A549 (cell line): Measurements from ENCODE around the gene SRPK1. TPM values are rescaled to one million over a fixed set of nuclear protein-coding genes. Genes with fewer than 3 reads are reported as not detected.

Experiments
- ATAC-seq, 2 experiments: fragments of 200-7000 bp in 1 of 2; fragments of >200 bp in 1 of 2; cut with Nextera tagmentation in 1 of 2; cut with Tn5 transposase in 1 of 2; 3 replicates each; pipeline versions ENCODE4 v1.8.0 to v1.9.1; 2018 to 2020; ENCODE audit warnings: mild to moderate bottlenecking in 1 of 2, moderate library complexity in 1 of 2
- CTCF ChIA-PET: fragments of 300-600 bp; sonication (Branson Sonifier 250); formaldehyde crosslinking; extraction: SDS; loops from one replicate; lab custom pipeline; 2021; ENCODE audit warnings: antibody characterized with exemption, inconsistent platforms; lab: Yijun Ruan, JAX
- POLR2A ChIA-PET: fragments of 350-600 bp; formaldehyde crosslinking; extraction: SDS; loops from one replicate; lab custom pipeline; 2021; ENCODE audit warnings: antibody characterized with exemption, inconsistent platforms; lab: Yijun Ruan, JAX
- DNase-seq, 2 experiments: peaks; one replicate each; pipeline versions ENCODE4 v3.0.0 to v3.0.0-alpha.2; 2011 to 2016; ENCODE audit warnings: low read depth in 1 of 2, low spot score in 1 of 2
- FAIRE-seq: peaks from 2 replicates; lab custom pipeline; 2011; peaks lifted over from hg19 to GRCh38; lab: Jason Lieb, UNC
- H3K27ac ChIP-seq, 2 experiments: fragments of >200 bp; sonication (Bioruptor Twin); formaldehyde crosslinking; 3 replicates each; pipeline ENCODE4 v1.5.1; 2016 to 2017
- H3K4me1 ChIP-seq: fragments of >200 bp; sonication (Bioruptor Twin); formaldehyde crosslinking; 3 replicates; pipeline ENCODE4 v1.6.1; 2016
- H3K4me2 ChIP-seq: fragments of >200 bp; sonication (Bioruptor Twin); formaldehyde crosslinking; 3 replicates; pipeline ENCODE4 v1.6.1; 2016
- H3K4me3 ChIP-seq: fragments of >200 bp; sonication (Bioruptor Twin); formaldehyde crosslinking; 3 replicates; pipeline ENCODE4 v1.5.1; 2016
- H3K9me3 ChIP-seq: fragments of >200 bp; sonication (Bioruptor Twin); formaldehyde crosslinking; 3 replicates; pipeline ENCODE4 v1.6.1; 2016
- BCL3 ChIP-seq: fragments of >200 bp; sonication (Bioruptor Twin); formaldehyde crosslinking; IDR thresholded peaks from 3 replicates; pipeline ENCODE4 v1.6.1; 2016
- CBX2 ChIP-seq: fragments of 200-600 bp; sonication (generic); IDR thresholded peaks from 2 replicates; pipeline ENCODE4 v1.6.1; 2016; ENCODE audit warnings: low read depth, mild to moderate bottlenecking, borderline replicate concordance
- CBX8 ChIP-seq: fragments of 200-600 bp; sonication (generic); IDR thresholded peaks from 2 replicates; pipeline ENCODE4 v1.6.1; 2016
- CEBPB ChIP-seq, 2 experiments: fragments of >200 bp in 1 of 2; sonication (Bioruptor Twin) in 1 of 2; formaldehyde crosslinking in 1 of 2; IDR thresholded peaks; 2 replicates each; pipeline ENCODE4 v1.6.1; 2012 to 2016
- CHD4 ChIP-seq: fragments of 200-600 bp; sonication (generic); IDR thresholded peaks from 2 replicates; pipeline ENCODE4 v1.6.1; 2016; ENCODE audit warnings: antibody characterized with exemption, mild to moderate bottlenecking, borderline replicate concordance
- EHF ChIP-seq: fragments of 250-450 bp; sonication (Bioruptor Pico); IDR thresholded peaks from 2 replicates; pipeline ENCODE4 v1.5.0; 2020; ENCODE audit warnings: mild to moderate bottlenecking
- ELK1 ChIP-seq: fragments of 150-350 bp; IDR thresholded peaks from 2 replicates; pipeline ENCODE4 v1.6.1; 2014; ENCODE audit warnings: low read depth, mild to moderate bottlenecking, low read length
- FOSL2 ChIP-seq, 2 experiments: fragments of 450-650 bp in 1 of 2; fragments of >200 bp in 1 of 2; sonication (Bioruptor Twin) in 1 of 2; formaldehyde crosslinking; IDR thresholded peaks; 2 replicates each; pipeline versions ENCODE4 v1.5.0 to v1.6.1; 2016 to 2020; ENCODE audit warnings: mild to moderate bottlenecking in 1 of 2, moderate library complexity in 1 of 2
- FOXS1 ChIP-seq: fragments of 250-450 bp; sonication (Bioruptor Pico); IDR thresholded peaks from 2 replicates; pipeline ENCODE4 v1.5.0; 2020; ENCODE audit warnings: mild to moderate bottlenecking, moderate library complexity
- HES2 ChIP-seq: fragments of >200 bp; sonication (Bioruptor Twin); formaldehyde crosslinking; IDR thresholded peaks from 2 replicates; pipeline ENCODE4 v1.6.1; 2016
- HEYL ChIP-seq: fragments of 250-450 bp; sonication (Bioruptor Pico); IDR thresholded peaks from 2 replicates; pipeline ENCODE4 v1.8.0; 2021; ENCODE audit warnings: mild to moderate bottlenecking, moderate library complexity
- HOXA7 ChIP-seq: fragments of 250-450 bp; sonication (Bioruptor Pico); IDR thresholded peaks from 2 replicates; pipeline ENCODE4 v1.5.0; 2020; ENCODE audit warnings: mild to moderate bottlenecking, moderate library complexity
- HOXB13 ChIP-seq: fragments of 250-450 bp; sonication (Bioruptor Pico); IDR thresholded peaks from 2 replicates; pipeline ENCODE4 v1.5.0; 2020; ENCODE audit warnings: low read depth, mild to moderate bottlenecking, moderate library complexity
- HOXB5 ChIP-seq: fragments of 250-450 bp; sonication (Bioruptor Pico); IDR thresholded peaks from 2 replicates; pipeline ENCODE4 v1.5.0; 2020; ENCODE audit warnings: mild to moderate bottlenecking, moderate library complexity
- KDM1A ChIP-seq: fragments of 200-600 bp; sonication (generic); IDR thresholded peaks from 2 replicates; pipeline ENCODE4 v1.6.1; 2016; ENCODE audit warnings: low read depth, mild to moderate bottlenecking
- MAZ ChIP-seq: fragments of 150-350 bp; IDR thresholded peaks from 2 replicates; pipeline ENCODE4 v1.6.1; 2014; ENCODE audit warnings: antibody characterized with exemption, low read depth, low read length, borderline replicate concordance
- MYC ChIP-seq: IDR thresholded peaks from 2 replicates; pipeline ENCODE4 v1.6.1; 2012; ENCODE audit warnings: mild to moderate bottlenecking, inconsistent platforms, low read length, improper control_type of control experiment, borderline replicate concordance
- NFE2L2 ChIP-seq: fragments of 150-350 bp; conservative IDR thresholded peaks from 2 replicates; pipeline ENCODE4 v1.6.1; 2014; ENCODE audit warnings: low read length
- POLR2A ChIP-seq: IDR thresholded peaks from 2 replicates; pipeline ENCODE4 v1.6.1; 2012; ENCODE audit warnings: mild to moderate bottlenecking, low read length
- RARB ChIP-seq: fragments of 250-450 bp; sonication (Bioruptor Pico); IDR thresholded peaks from 2 replicates; pipeline ENCODE4 v1.8.0; 2021; ENCODE audit warnings: mild to moderate bottlenecking, moderate library complexity
- SMC3 ChIP-seq: fragments of >200 bp; sonication (Bioruptor Twin); formaldehyde crosslinking; IDR thresholded peaks from 3 replicates; pipeline ENCODE4 v1.6.1; 2018; ENCODE audit warnings: inconsistent platforms
- TFCP2L1 ChIP-seq: fragments of 250-450 bp; sonication (Bioruptor Pico); IDR thresholded peaks from 2 replicates; pipeline ENCODE4 v1.5.0; 2021; ENCODE audit warnings: mild to moderate bottlenecking
- TP53 ChIP-seq: fragments of 250-450 bp; sonication (Bioruptor Pico); IDR thresholded peaks from 2 replicates; pipeline ENCODE4 v1.5.0; 2021; ENCODE audit warnings: mild to moderate bottlenecking, moderate library complexity
- USF2 ChIP-seq: fragments of 450-650 bp; IDR thresholded peaks from 2 replicates; pipeline ENCODE4 v1.6.1; 2014; ENCODE audit warnings: antibody characterized with exemption
- ZC3H11A ChIP-seq: fragments of 450-650 bp; IDR thresholded peaks from 2 replicates; pipeline ENCODE4 v1.6.1; 2014; ENCODE audit warnings: antibody characterized with exemption, mild to moderate bottlenecking
- ZNF302 ChIP-seq: fragments of 250-450 bp; sonication (Bioruptor Pico); IDR thresholded peaks from 2 replicates; pipeline ENCODE4 v1.9.0; 2021; ENCODE audit warnings: inconsistent platforms, mild to moderate bottlenecking, moderate library complexity
- ZSCAN20 ChIP-seq: fragments of 250-450 bp; sonication (Bioruptor Pico); IDR thresholded peaks from 2 replicates; pipeline ENCODE4 v1.8.0; 2022; ENCODE audit warnings: mild to moderate bottlenecking, moderate library complexity
- WGBS: methylation state at CpG from one replicate; pipeline ENCODE4 v1.1.6; 2017; ENCODE audit errors: missing lambda C conversion rate; 5-methylcytosine and 5-hydroxymethylcytosine counted together
- polyA plus RNA-seq, 4 experiments: library from polyadenylated mRNA; depleted of rRNA in 3 of 4; stranded (reverse); fragments of >200 nt; fragmentation: RNase III in 1 of 4; extraction: RNeasy Plus Mini Kit Qiagen cat#74134 plus additional on column Dnase treatment in 1 of 4; gene quantifications; 2 replicates in 3 of 4; 3 replicates in 1 of 4; pipeline ENCODE4 v1.2.3, GENCODE V29; 2011 to 2017

SRPK1 gene
- polyA plus RNA-seq, 2 of the 4 experiments (the other 2 are of a cell fraction), result 46.9 to 65.9 TPM

GRCh38 chr6:35897486-35897885, 23.4 kb downstream of the SRPK1 start:
- ATAC-seq, result no peak
- Histone ChIP-seq H3K4me2 (no peak overlapping the region), H3K27ac (no peak overlapping the region), H3K4me3 (no peak overlapping the region)
- 100% methylated on average over 4 of the region's 4 CpGs for WGBS
- ChIA-PET CTCF (no interaction called here), POLR2A (no interaction called here)
- DNase-seq, result no peak
- no peak for FAIRE-seq
- TF ChIP-seq POLR2A, result no peak
- no peak for TF ChIP-seq HES2
- no peak for TF ChIP-seq HOXA7
- no peak for TF ChIP-seq USF2
- TF ChIP-seq ZNF302 (CRISPR knock-in tag), result no peak
- no peak for TF ChIP-seq ZC3H11A
- no peak for TF ChIP-seq CEBPB (IDR thresholded peaks at IDR 0.05)
- TF ChIP-seq ZSCAN20 (CRISPR knock-in tag), result no peak
- TF ChIP-seq, all 56 proteins: peak for 0
- no peaks in the 10 kb centered on the region for H3K9me3 ChIP-seq
- H3K4me1 ChIP-seq, result no peaks in the 10 kb centered on the region

GRCh38 chr6:35897036-35897435, 23.9 kb downstream of the SRPK1 start:
- TF ChIP-seq EHF (no peak), ELK1 (no peak), FOSL2 (IDR thresholded peaks at IDR 0.05) (no peak), FOSL2 (CRISPR knock-in tag; IDR thresholded peaks at IDR 0.05) (no peak)

GRCh38 chr6:35896228-35896627, 24.7 kb downstream of the SRPK1 start:
- H3K9me3 ChIP-seq, result no peaks in the 10 kb centered on the region
- H3K4me3 ChIP-seq, result no peak overlapping the region
- FAIRE-seq (no peak), DNase-seq (no peak)
- H3K4me1 ChIP-seq, result no peaks in the 10 kb centered on the region
- no peak overlapping the region for H3K27ac ChIP-seq
- 100% methylated on average over 1 of the region's 1 CpG for WGBS
- POLR2A ChIA-PET, result no interaction called here
- TF ChIP-seq FOSL2 (IDR thresholded peaks at IDR 0.05) (no peak), FOSL2 (CRISPR knock-in tag; IDR thresholded peaks at IDR 0.05) (no peak), MAZ (no peak), RARB (CRISPR knock-in tag) (no peak), HOXB5 (CRISPR knock-in tag) (no peak), POLR2A (no peak), BCL3 (no peak), ELK1 (no peak), KDM1A (no peak), CBX8 (no peak), TFCP2L1 (CRISPR knock-in tag) (no peak), HOXA7 (no peak), HOXB13 (CRISPR knock-in tag) (no peak), HEYL (no peak), SMC3 (no peak), CBX2 (no peak), MYC (no peak), TP53 (CRISPR knock-in tag) (no peak), FOXS1 (CRISPR knock-in tag) (no peak), NFE2L2 (no peak), CHD4 (no peak)
- TF ChIP-seq, all 56 proteins: peak for 0
- CTCF ChIA-PET, result no interaction called here
- H3K4me2 ChIP-seq, result no peak overlapping the region
- ATAC-seq, result no peak

More at GRCh38 chr6:35897036-35897435, 23.9 kb downstream of the SRPK1 start:
- Histone ChIP-seq H3K4me3 (no peak overlapping the region), H3K4me2 (no peak overlapping the region), H3K4me1 (no peaks in the 10 kb centered on the region), H3K27ac (no peak overlapping the region), H3K9me3 (no peaks in the 10 kb centered on the region)
- CTCF ChIA-PET, result no interaction called here
- POLR2A ChIA-PET, result no interaction called here
- no peak for ATAC-seq
- WGBS, result 93% methylated on average over 3 of the region's 3 CpGs
- no peak for DNase-seq
- FAIRE-seq, result no peak
